CD8-positive, alpha-beta memory T cell (primary cell): ENCODE results near the gene KLF7. TPM values are rescaled to one million over a fixed set of nuclear protein-coding genes. Genes with fewer than 3 reads are reported as not detected.

ENCODE experiments used
- CTCF ChIA-PET: fragments of 350-600 bp; sonication (Branson Sonifier 250); formaldehyde crosslinking; loops from one replicate; lab custom pipeline; 2021; ENCODE audit warnings: antibody characterized with exemption; lab: Charles Lee
- POLR2A ChIA-PET: fragments of 350-600 bp; sonication (Branson Sonifier 250); formaldehyde crosslinking; loops from one replicate; lab custom pipeline; 2021; ENCODE audit warnings: antibody characterized with exemption; lab: Charles Lee
- DNase-seq, 5 donors: peaks; one replicate each; pipeline versions ENCODE4 v3.0.0 to v3.0.0-alpha.2; 2020 to 2022; ENCODE audit warnings: mixed read lengths in 1 of 5
- H3K27ac ChIP-seq: one replicate; pipeline ENCODE4 v1.7.0; 2013; ENCODE audit warnings: low read depth, mild to moderate bottlenecking, low read length, moderate library complexity
- H3K27me3 ChIP-seq: 2 replicates; pipeline ENCODE4 v1.7.0; 2013; ENCODE audit warnings: low read length, mild to moderate bottlenecking; ENCODE audit not compliant: insufficient read depth, poor library complexity, severe bottlenecking
- H3K36me3 ChIP-seq: 2 replicates; pipeline ENCODE4 v1.7.0; 2013; ENCODE audit warnings: mild to moderate bottlenecking, low read length, moderate library complexity; ENCODE audit not compliant: insufficient read depth
- H3K4me1 ChIP-seq: 2 replicates; pipeline ENCODE4 v1.7.0; 2013; ENCODE audit warnings: mild to moderate bottlenecking, low read length, moderate library complexity; ENCODE audit not compliant: insufficient read depth
- H3K4me3 ChIP-seq: 2 replicates; pipeline ENCODE4 v1.7.0; 2013; ENCODE audit warnings: mild to moderate bottlenecking, low read length
- H3K9me3 ChIP-seq: 2 replicates; pipeline ENCODE4 v1.7.0; 2013; ENCODE audit warnings: mild to moderate bottlenecking, low read length
- H3K27ac Mint-ChIP-seq, 8 donors: one replicate each; pipeline ENCODE4 v1.8.0; 2020 to 2021; ENCODE audit warnings: mixed read lengths in 8 of 8, mild to moderate bottlenecking in 6 of 8, inconsistent platforms in 3 of 8, moderate library complexity in 3 of 8
- H3K27me3 Mint-ChIP-seq, 2 donors: one replicate each; pipeline ENCODE4 v1.8.0; 2020 to 2021; ENCODE audit warnings: mixed read lengths in 2 of 2, mild to moderate bottlenecking in 1 of 2, moderate library complexity in 1 of 2
- H3K36me3 Mint-ChIP-seq, 3 donors: one replicate each; pipeline ENCODE4 v1.8.0; 2020 to 2021; ENCODE audit warnings: mixed read lengths in 3 of 3, inconsistent platforms in 1 of 3, mild to moderate bottlenecking in 1 of 3
- H3K4me1 Mint-ChIP-seq, 3 donors: one replicate each; pipeline ENCODE4 v1.8.0; 2020 to 2021; ENCODE audit warnings: mixed read lengths in 3 of 3, inconsistent platforms in 1 of 3, mild to moderate bottlenecking in 1 of 3
- H3K4me3 Mint-ChIP-seq, 7 donors: one replicate each; pipeline ENCODE4 v1.8.0; 2020 to 2021; ENCODE audit warnings: mixed read lengths in 7 of 7, mild to moderate bottlenecking in 6 of 7, moderate library complexity in 4 of 7, inconsistent platforms in 2 of 7
- H3K9me3 Mint-ChIP-seq, 5 donors: one replicate each; pipeline ENCODE4 v1.8.0; 2020 to 2022; ENCODE audit warnings: mixed read lengths in 5 of 5, mild to moderate bottlenecking in 3 of 5, moderate library complexity in 2 of 5, inconsistent platforms in 1 of 5
- polyA plus RNA-seq: library from polyadenylated mRNA; unstranded; fragments of 300-500 nt; fragmentation: Illumina TruSeq; gene quantifications from one replicate; pipeline ENCODE4 v1.2.3, GENCODE V29; 2021
- total RNA-seq, 2 experiments: library from RNA; stranded (reverse); gene quantifications; one replicate each; pipeline ENCODE4 v1.2.3, GENCODE V29; 2021

The KLF7 gene
- total and polyA plus RNA-seq, 3 experiments from 2014 or later: 6.4 to 12.1 (median 6.7) TPM

GRCh38 chr2:207133820-207134519, 31.8 kb downstream of the KLF7 start:
- Histone ChIP-seq H3K27me3 (no peaks in the 10 kb centered on the region), H3K36me3 (no peaks in the 10 kb centered on the region), H3K27ac (no peak overlapping the region), H3K4me1 (peaks cover 53% of the 10 kb centered on the region), H3K9me3 (no peaks in the 10 kb centered on the region), H3K4me3 (no peak overlapping the region)
- ChIA-PET POLR2A (no interaction called here), CTCF (interaction anchor here (1.0 kb wide), 1 partner anchor 10 kb away, joined by 3 read pairs; no protein-coding TSS in a partner anchor)
- peaks cover 0 to 5% (median 2%) of the 10 kb centered on the region in 5 donors for H3K9me3 Mint-ChIP-seq
- H3K27me3 Mint-ChIP-seq: no peaks in the 10 kb centered on the region
- no peak for DNase-seq
- H3K4me3 Mint-ChIP-seq: no peak overlapping the region
- H3K4me1 Mint-ChIP-seq: peaks cover 6 to 39% (median 14%) of the 10 kb centered on the region in 3 donors
- H3K36me3 Mint-ChIP-seq: peaks cover 0 to 4% (median 0%) of the 10 kb centered on the region in 3 donors
- peak overlapping the region in 1 of 8 donors; percentile 40 for H3K27ac Mint-ChIP-seq

DNA sequence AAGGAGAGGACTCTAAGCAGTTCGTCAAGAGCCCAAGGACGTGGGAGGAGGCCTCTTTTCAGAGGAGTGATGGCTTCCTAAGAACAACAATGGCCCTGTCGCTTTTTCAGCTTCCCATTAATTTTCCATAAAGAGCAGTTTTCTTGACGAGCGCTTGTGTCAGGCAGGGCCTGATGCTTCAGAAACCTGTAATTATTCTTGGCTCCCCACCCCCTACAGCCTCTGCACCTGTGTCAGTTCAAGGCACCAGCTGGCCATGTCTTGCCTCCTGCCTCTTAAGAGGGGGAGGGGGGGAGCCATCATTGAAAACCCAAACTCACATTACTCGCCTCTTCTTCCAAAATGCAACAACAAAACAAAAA, 32.3 kb downstream of the KLF7 start:
- CTCF ChIA-PET: no interaction called here
- H3K36me3 Mint-ChIP-seq: peaks cover 0 to 4% (median 0%) of the 10 kb centered on the region in 3 donors

DNA sequence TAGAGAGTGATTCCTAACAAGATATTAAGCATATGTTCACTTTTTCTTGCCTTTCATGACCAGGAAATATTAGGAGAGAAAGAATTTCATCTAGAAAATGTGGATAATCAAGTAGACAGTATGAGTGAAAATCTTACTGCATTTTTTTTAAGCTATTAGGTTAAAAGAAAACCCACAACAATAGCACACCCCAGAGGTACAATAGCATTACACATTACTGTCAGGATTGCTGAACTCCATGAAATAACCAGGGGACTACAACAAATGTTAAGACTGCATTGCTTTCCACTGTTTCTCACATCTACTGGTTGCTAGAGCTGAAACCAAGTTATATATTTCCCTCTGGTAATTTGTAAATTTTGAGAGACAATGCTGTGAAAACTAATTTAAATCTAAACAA, 33.7 kb downstream of the KLF7 start:
- CTCF ChIA-PET: no interaction called here
- Mint-ChIP-seq H3K4me3 (no peak overlapping the region), H3K27me3 (peaks cover 0 to 3% of the 10 kb centered on the region in 2 donors), H3K27ac (peak overlapping the region in 1 of 8 donors; percentile 54), H3K4me1 (peaks cover 6 to 39% (median 14%) of the 10 kb centered on the region in 3 donors), H3K36me3 (peaks cover 0 to 4% (median 0%) of the 10 kb centered on the region in 3 donors), H3K9me3 (peaks cover 0 to 5% (median 2%) of the 10 kb centered on the region in 5 donors)
- Histone ChIP-seq H3K4me1 (peaks cover 50% of the 10 kb centered on the region), H3K4me3 (no peak overlapping the region), H3K27me3 (no peaks in the 10 kb centered on the region), H3K27ac (no peak overlapping the region), H3K36me3 (no peaks in the 10 kb centered on the region), H3K9me3 (no peaks in the 10 kb centered on the region)
- POLR2A ChIA-PET: no interaction called here
- DNase-seq: no peak

More for the DNA sequence above, 32.3 kb downstream of the KLF7 start:
- H3K4me1 Mint-ChIP-seq: peaks cover 6 to 39% (median 14%) of the 10 kb centered on the region in 3 donors
- peaks cover 53% of the 10 kb centered on the region for H3K4me1 ChIP-seq
- H3K27me3 ChIP-seq: no peaks in the 10 kb centered on the region
- POLR2A ChIA-PET: no interaction called here
- H3K27ac ChIP-seq: no peak overlapping the region
- H3K27me3 Mint-ChIP-seq: no peaks in the 10 kb centered on the region
- H3K9me3 ChIP-seq: no peaks in the 10 kb centered on the region
- H3K27ac Mint-ChIP-seq: peak overlapping the region in 1 of 8 donors; percentile 40
- DNase-seq: no peak
- peaks cover 0 to 5% (median 2%) of the 10 kb centered on the region in 5 donors for H3K9me3 Mint-ChIP-seq
- H3K4me3 ChIP-seq: no peak overlapping the region
- H3K4me3 Mint-ChIP-seq: no peak overlapping the region
- no peaks in the 10 kb centered on the region for H3K36me3 ChIP-seq

GRCh38 chr2:207131594-207131993, 34.2 kb downstream of the KLF7 start:
- peak overlapping the region in 1 of 8 donors; percentile 54 for H3K27ac Mint-ChIP-seq

DNA sequence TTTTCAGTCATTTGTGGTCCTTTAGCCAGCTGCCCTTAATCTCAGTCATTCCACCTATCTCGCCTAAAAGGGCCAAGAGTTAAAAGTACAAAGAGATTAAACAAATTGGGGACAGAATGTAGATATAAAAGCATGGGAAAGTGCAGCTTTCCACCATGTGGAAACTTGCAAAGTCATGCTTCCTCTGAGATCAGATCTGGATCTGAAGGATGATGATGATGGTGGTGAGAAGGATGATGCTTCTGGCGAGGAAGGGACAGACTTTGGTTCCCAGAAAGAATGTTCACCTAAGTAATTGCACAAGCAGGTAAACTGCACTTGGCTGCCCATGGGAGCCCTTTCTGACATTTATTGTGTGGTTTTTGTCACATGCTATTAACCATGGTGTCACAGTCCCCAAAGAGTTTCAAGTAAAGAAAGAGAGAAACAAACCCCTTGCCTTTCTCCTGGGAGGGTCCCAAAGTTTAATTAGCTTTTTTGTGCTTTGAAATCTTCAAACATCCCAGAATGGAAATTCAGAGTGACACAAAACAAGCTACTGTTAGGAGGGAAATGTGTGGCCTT, 34.7 kb downstream of the KLF7 start:
- Histone ChIP-seq H3K27ac (no peak overlapping the region), H3K4me3 (no peak overlapping the region), H3K9me3 (no peaks in the 10 kb centered on the region), H3K27me3 (no peaks in the 10 kb centered on the region), H3K4me1 (peaks cover 41% of the 10 kb centered on the region), H3K36me3 (no peaks in the 10 kb centered on the region)
- POLR2A ChIA-PET: no interaction called here
- no peak overlapping the region for H3K4me3 Mint-ChIP-seq
- H3K9me3 Mint-ChIP-seq: peaks cover 0 to 3% (median 0%) of the 10 kb centered on the region in 5 donors
- CTCF ChIA-PET: no interaction called here
- no peak for DNase-seq
- H3K27ac Mint-ChIP-seq: peak overlapping the region in 1 of 8 donors; percentile 40
- H3K4me1 Mint-ChIP-seq: peaks cover 7 to 35% (median 10%) of the 10 kb centered on the region in 3 donors
- H3K27me3 Mint-ChIP-seq: peaks cover 0 to 8% of the 10 kb centered on the region in 2 donors
- peaks cover 0 to 4% (median 0%) of the 10 kb centered on the region in 3 donors for H3K36me3 Mint-ChIP-seq

More at GRCh38 chr2:207131594-207131993, 34.2 kb downstream of the KLF7 start:
- peaks cover 46% of the 10 kb centered on the region for H3K4me1 ChIP-seq
- POLR2A ChIA-PET: no interaction called here
- no peak for DNase-seq
- no peak overlapping the region for H3K4me3 ChIP-seq
- peaks cover 0 to 5% (median 2%) of the 10 kb centered on the region in 5 donors for H3K9me3 Mint-ChIP-seq
- H3K4me3 Mint-ChIP-seq: no peak overlapping the region
- CTCF ChIA-PET: no interaction called here
- no peaks in the 10 kb centered on the region for H3K9me3 ChIP-seq
- no peaks in the 10 kb centered on the region for H3K36me3 ChIP-seq
- H3K4me1 Mint-ChIP-seq: peaks cover 6 to 39% (median 14%) of the 10 kb centered on the region in 3 donors
- no peak overlapping the region for H3K27ac ChIP-seq
- peaks cover 0 to 5% of the 10 kb centered on the region in 2 donors for H3K27me3 Mint-ChIP-seq
- H3K27me3 ChIP-seq: no peaks in the 10 kb centered on the region
- peaks cover 0 to 4% (median 0%) of the 10 kb centered on the region in 3 donors for H3K36me3 Mint-ChIP-seq

- Mint-ChIP-seq H3K27me3 (peaks cover 0 to 12% of the 10 kb centered on the region in 2 donors), H3K27ac (no peak overlapping the region), H3K4me3 (no peak overlapping the region), H3K4me1 (peaks cover 4 to 23% (median 5%) of the 10 kb centered on the region in 3 donors), H3K9me3 (peaks cover 0 to 4% (median 0%) of the 10 kb centered on the region in 5 donors), H3K36me3 (peaks cover 0 to 4% (median 0%) of the 10 kb centered on the region in 3 donors)
- DNase-seq: no peak
- no peaks in the 10 kb centered on the region for H3K9me3 ChIP-seq
- CTCF ChIA-PET: no interaction called here
- no peak overlapping the region for H3K27ac ChIP-seq
- no peaks in the 10 kb centered on the region for H3K36me3 ChIP-seq
- H3K27me3 ChIP-seq: no peaks in the 10 kb centered on the region
- no peak overlapping the region for H3K4me3 ChIP-seq
- POLR2A ChIA-PET: no interaction called here
- H3K4me1 ChIP-seq: peaks cover 29% of the 10 kb centered on the region
Observed at GRCh38 chr2:207129821-207130220, 35.9 kb downstream of the KLF7 start.

- ChIA-PET POLR2A (no interaction called here), CTCF (no interaction called here)
- peaks cover 0 to 1% (median 0%) of the 10 kb centered on the region in 3 donors for H3K36me3 Mint-ChIP-seq
- H3K9me3 Mint-ChIP-seq: peaks cover 0 to 4% (median 0%) of the 10 kb centered on the region in 5 donors
- Histone ChIP-seq H3K4me3 (no peak overlapping the region), H3K36me3 (no peaks in the 10 kb centered on the region), H3K4me1 (peaks cover 22% of the 10 kb centered on the region), H3K27ac (no peak overlapping the region), H3K9me3 (no peaks in the 10 kb centered on the region), H3K27me3 (no peaks in the 10 kb centered on the region)
- no peak overlapping the region for H3K27ac Mint-ChIP-seq
- peaks cover 4 to 16% (median 5%) of the 10 kb centered on the region in 3 donors for H3K4me1 Mint-ChIP-seq
- H3K4me3 Mint-ChIP-seq: no peak overlapping the region
- H3K27me3 Mint-ChIP-seq: peaks cover 0 to 12% of the 10 kb centered on the region in 2 donors
- DNase-seq: no peak
Observed at GRCh38 chr2:207128867-207129266, 36.9 kb downstream of the KLF7 start.

DNA sequence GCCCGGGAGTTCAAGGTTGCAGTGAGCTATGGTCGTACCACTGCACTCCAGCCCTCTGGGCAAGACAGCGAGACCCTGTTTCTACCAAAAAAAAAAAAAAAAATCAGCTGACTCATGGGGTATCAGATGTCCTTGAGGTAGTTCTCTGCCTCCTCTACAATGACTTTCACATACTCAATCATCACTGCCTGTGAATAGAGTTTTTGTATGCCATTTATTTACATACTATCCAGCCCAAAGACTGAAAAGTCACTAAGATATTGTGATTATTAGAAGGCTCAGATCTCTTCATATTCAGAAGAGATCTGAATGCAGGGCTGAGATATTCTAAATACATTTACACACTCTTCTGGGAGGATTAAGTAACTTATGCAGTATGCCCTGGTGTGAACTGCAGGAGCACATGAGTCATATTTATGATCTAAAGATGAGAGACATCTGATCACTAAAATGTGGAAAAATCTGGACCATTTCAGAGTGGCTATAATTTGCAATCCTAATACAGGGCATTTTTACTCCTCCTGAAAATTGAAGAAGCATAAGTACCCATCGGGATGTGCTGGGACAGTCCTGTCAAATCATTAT, 38.9 kb downstream of the KLF7 start:
- DNase-seq: no peak
- CTCF ChIA-PET: no interaction called here
- POLR2A ChIA-PET: no interaction called here
- H3K4me3 ChIP-seq: no peak overlapping the region
- Mint-ChIP-seq H3K9me3 (peaks cover 0 to 2% (median 0%) of the 10 kb centered on the region in 5 donors), H3K4me3 (no peak overlapping the region), H3K27me3 (peaks cover 0 to 18% of the 10 kb centered on the region in 2 donors), H3K4me1 (peaks cover 4 to 5% (median 4%) of the 10 kb centered on the region in 3 donors), H3K27ac (no peak overlapping the region), H3K36me3 (peaks cover 0 to 2% (median 0%) of the 10 kb centered on the region in 3 donors)
- H3K36me3 ChIP-seq: no peaks in the 10 kb centered on the region
- H3K9me3 ChIP-seq: no peaks in the 10 kb centered on the region
- no peak overlapping the region for H3K27ac ChIP-seq
- H3K27me3 ChIP-seq: no peaks in the 10 kb centered on the region
- H3K4me1 ChIP-seq: peaks cover 7% of the 10 kb centered on the region
